Cardiac muscle cell (in vitro differentiated cells and primary cell): ENCODE data around the gene VIL1. TPM values are rescaled to one million over a fixed set of nuclear protein-coding genes. Genes with fewer than 3 reads are reported as not detected.

ENCODE experiments used
- DNase-seq, 2 donors: peaks; one replicate each; pipeline versions ENCODE4 v3.0.0 to v3.0.0-alpha.2; 2010 to 2017; ENCODE audit warnings: low read depth in 1 of 2, low spot score in 1 of 2
- H3K27ac ChIP-seq: fragments of 200-600 bp; sonication (generic); 2 replicates; pipeline ENCODE4 v1.5.1; 2016
- H3K27me3 ChIP-seq: fragments of 200-600 bp; sonication (generic); 2 replicates; pipeline ENCODE4 v1.6.0; 2016; ENCODE audit warnings: control low read depth
- H3K36me3 ChIP-seq: fragments of 200-600 bp; sonication (generic); 2 replicates; pipeline ENCODE4 v1.5.1; 2016; ENCODE audit warnings: control low read depth
- H3K4me1 ChIP-seq: fragments of 200-600 bp; sonication (generic); 2 replicates; pipeline ENCODE4 v1.8.1; 2017; ENCODE audit warnings: low read depth, mild to moderate bottlenecking, mixed run types
- H3K4me3 ChIP-seq: fragments of 200-600 bp; sonication (generic); 2 replicates; pipeline ENCODE4 v1.5.1; 2016; ENCODE audit warnings: mild to moderate bottlenecking
- H3K9me3 ChIP-seq: fragments of 200-600 bp; sonication (generic); 2 replicates; pipeline ENCODE4 v1.5.1; 2017; ENCODE audit warnings: low read depth, mild to moderate bottlenecking, control low read depth
- polyA plus RNA-seq: library from polyadenylated mRNA; unstranded; fragments of >200 nt; fragmentation: Nextera tagmentation; extraction: Ambion mirVana; gene quantifications from 2 replicates; pipeline ENCODE4 v1.2.1, GENCODE V29; 2016
- total RNA-seq: library from RNA; depleted of rRNA; stranded (reverse); fragments of >200 nt; gene quantifications from 2 replicates; pipeline ENCODE4 v1.2.3, GENCODE V29; 2016
- TF ChIP-seq, protein P1 (sequence below): IDR thresholded peaks from 2 replicates; pipeline ENCODE4 v1.5.1; 2012; ENCODE audit warnings: low read depth, mild to moderate bottlenecking, low read length

Gene VIL1
- total and polyA plus RNA-seq, 2 experiments from 2014 or later, result 0.63 to 0.65 TPM

DNA sequence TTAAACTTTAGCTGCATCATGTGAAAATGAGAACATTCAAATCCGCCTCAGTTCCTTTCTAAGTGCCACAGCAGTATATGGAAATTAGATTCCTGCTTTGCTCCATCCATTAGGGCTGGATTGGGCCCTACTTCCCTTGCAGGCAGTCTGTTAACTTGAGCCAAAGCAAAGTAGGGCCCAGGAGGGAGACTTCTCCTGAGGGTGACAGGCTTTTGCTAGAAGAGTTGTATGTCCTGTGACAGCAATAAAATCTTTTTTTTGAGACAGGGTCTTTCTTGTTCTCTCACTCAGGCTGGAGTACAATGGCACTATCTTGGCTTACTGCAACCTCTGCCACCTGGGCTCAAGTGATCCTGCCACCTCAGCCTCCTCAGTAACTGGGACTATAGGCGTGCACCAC is 28.1 kb downstream of the VIL1 start:
- H3K4me1 ChIP-seq, result no peaks in the 10 kb centered on the region
- no peak overlapping the region for H3K4me3 ChIP-seq
- H3K27ac ChIP-seq, result no peak overlapping the region
- no peaks in the 10 kb centered on the region for H3K9me3 ChIP-seq
- no peak for DNase-seq
- TF ChIP-seq, protein P1, sequence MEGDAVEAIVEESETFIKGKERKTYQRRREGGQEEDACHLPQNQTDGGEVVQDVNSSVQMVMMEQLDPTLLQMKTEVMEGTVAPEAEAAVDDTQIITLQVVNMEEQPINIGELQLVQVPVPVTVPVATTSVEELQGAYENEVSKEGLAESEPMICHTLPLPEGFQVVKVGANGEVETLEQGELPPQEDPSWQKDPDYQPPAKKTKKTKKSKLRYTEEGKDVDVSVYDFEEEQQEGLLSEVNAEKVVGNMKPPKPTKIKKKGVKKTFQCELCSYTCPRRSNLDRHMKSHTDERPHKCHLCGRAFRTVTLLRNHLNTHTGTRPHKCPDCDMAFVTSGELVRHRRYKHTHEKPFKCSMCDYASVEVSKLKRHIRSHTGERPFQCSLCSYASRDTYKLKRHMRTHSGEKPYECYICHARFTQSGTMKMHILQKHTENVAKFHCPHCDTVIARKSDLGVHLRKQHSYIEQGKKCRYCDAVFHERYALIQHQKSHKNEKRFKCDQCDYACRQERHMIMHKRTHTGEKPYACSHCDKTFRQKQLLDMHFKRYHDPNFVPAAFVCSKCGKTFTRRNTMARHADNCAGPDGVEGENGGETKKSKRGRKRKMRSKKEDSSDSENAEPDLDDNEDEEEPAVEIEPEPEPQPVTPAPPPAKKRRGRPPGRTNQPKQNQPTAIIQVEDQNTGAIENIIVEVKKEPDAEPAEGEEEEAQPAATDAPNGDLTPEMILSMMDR, result no peak
- H3K36me3 ChIP-seq, result peaks cover 3% of the 10 kb centered on the region
- no peaks in the 10 kb centered on the region for H3K27me3 ChIP-seq

DNA sequence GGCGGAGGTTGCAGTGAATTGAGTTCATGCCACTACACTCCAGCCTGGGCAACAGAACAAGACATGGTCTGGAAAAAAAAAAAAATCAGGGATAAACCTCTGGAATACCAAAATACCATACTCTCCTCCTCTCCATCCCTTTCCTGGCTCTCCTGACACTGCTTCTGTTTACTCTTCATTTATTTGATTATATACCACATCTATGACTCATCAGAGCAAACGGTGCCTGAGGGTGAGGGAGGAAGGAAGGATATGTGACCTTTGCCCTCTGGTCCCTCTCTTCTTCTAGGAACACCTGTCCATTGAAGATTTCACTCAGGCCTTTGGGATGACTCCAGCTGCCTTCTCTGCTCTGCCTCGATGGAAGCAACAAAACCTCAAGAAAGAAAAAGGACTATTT is 30.0 kb downstream of the VIL1 start:
- Histone ChIP-seq H3K4me1 (no peaks in the 10 kb centered on the region), H3K27ac (no peak overlapping the region), H3K4me3 (no peak overlapping the region), H3K36me3 (peaks cover 8% of the 10 kb centered on the region), H3K9me3 (no peaks in the 10 kb centered on the region), H3K27me3 (no peaks in the 10 kb centered on the region)
- DNase-seq, result no peak
- TF ChIP-seq, protein P1, result no peak

DNA sequence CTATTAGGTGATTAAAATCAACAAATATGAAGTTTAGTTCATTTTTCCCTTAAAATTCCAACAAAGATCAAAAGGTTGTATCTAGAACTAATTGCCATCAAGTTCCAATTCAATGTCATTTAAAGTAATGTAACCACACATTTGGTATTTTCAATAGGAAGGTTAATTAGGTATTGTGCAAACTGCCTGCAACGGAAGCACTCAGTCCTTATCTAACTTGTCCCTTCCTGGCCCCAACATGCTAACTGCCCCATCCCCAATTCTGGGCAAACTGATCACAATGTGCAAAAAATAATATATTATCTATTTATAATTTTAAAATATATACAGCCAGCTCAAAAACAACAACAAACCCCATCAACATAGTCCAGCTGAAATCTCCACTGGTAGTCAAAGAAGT is 33.2 kb downstream of the VIL1 start:
- no peak for DNase-seq
- Histone ChIP-seq H3K27ac (no peak overlapping the region), H3K9me3 (no peaks in the 10 kb centered on the region), H3K27me3 (no peaks in the 10 kb centered on the region), H3K4me3 (no peak overlapping the region), H3K36me3 (peaks cover 30% of the 10 kb centered on the region), H3K4me1 (no peaks in the 10 kb centered on the region)
- TF ChIP-seq, protein P1, result no peak

DNA sequence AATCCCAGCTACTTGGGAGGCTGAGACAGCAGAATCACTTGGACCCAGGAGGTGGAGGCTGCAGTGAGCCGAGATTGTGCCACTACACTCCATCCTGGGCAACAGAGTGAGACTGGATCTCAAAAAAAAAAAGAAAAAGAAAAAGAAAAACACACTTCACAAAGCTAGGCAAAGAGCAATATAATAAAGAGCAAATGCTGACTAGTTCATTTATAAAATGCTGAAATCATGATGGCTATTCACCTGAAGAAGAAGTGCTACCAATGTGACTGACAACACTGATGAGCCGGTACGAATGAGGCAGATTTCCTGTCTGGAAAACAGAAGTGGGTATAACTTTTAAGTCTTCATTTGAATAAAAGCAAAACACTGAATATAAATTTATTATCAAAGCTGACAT is 37.9 kb downstream of the VIL1 start:
- H3K4me1 ChIP-seq, result no peaks in the 10 kb centered on the region
- no peak overlapping the region for H3K4me3 ChIP-seq
- TF ChIP-seq, protein P1, result no peak
- H3K27me3 ChIP-seq, result no peaks in the 10 kb centered on the region
- H3K36me3 ChIP-seq, result peaks cover 41% of the 10 kb centered on the region
- H3K9me3 ChIP-seq, result no peaks in the 10 kb centered on the region
- H3K27ac ChIP-seq, result no peak overlapping the region
- no peak for DNase-seq

DNA sequence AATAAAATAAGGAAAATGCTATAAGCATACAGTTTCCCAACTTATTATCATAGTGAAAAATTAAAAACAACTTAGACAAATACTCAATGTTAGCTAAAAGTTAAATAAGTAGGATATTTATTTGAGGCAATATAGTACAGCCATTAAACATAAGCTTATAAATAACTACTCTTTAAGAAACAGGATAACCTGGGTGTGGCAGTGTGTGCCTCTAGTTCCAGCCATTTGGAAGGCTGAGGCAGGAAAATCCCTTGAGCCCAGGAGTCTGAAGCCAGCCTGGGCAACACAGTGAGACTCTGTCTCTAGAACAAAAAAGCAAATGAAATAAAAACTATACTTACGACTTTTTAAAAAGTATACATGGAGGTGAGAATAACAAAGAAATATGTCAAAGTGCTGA is 39.7 kb downstream of the VIL1 start:
- TF ChIP-seq, protein P1, result no peak
- no peak overlapping the region for H3K27ac ChIP-seq
- H3K27me3 ChIP-seq, result no peaks in the 10 kb centered on the region
- H3K36me3 ChIP-seq, result peaks cover 41% of the 10 kb centered on the region
- DNase-seq, result no peak
- no peaks in the 10 kb centered on the region for H3K4me1 ChIP-seq
- H3K4me3 ChIP-seq, result no peak overlapping the region
- H3K9me3 ChIP-seq, result no peaks in the 10 kb centered on the region
